NCI-H2196 treated with DMSO at 0.1 percent for 48 hours (cell line): Measurements from ENCODE around the gene KDM4C.
"Not testable (repeated sequence)": the region's sequence is repeated elsewhere in the genome, so short reads cannot be mapped to it uniquely, and the experiment has no call there.

Experiments used
- DNase-seq: peaks from one replicate; lab custom pipeline; 2025; ENCODE audit not compliant: unreplicated experiment; lab: John Stamatoyannopoulos, UW

Gene KDM4C

GRCh38 chr9:7154003-7154619, 396.3 kb downstream of the KDM4C start:
- DNase-seq: no peak

- DNase-seq: no peak
These were observed 396.9 kb downstream of the KDM4C start for GRCh38 chr9:7154650-7155049.

- DNase-seq: no peak
These were observed 403.7 kb downstream of the KDM4C start for GRCh38 chr9:7161469-7161868.

- DNase-seq: no peak
These were observed 406.2 kb downstream of the KDM4C start for GRCh38 chr9:7163932-7164331.

GRCh38 chr9:7164440-7165330, 406.9 kb downstream of the KDM4C start:
- no peak for DNase-seq

- peak; percentile 29 for DNase-seq
These were observed 407.7 kb downstream of the KDM4C start for GRCh38 chr9:7165331-7165975.

- no peak for DNase-seq
These were observed 408.3 kb downstream of the KDM4C start for GRCh38 chr9:7166074-7166473.

GRCh38 chr9:7169717-7170389, 412.1 kb downstream of the KDM4C start:
- DNase-seq: peak; percentile 62

GRCh38 chr9:7171396-7172153, 413.8 kb downstream of the KDM4C start:
- DNase-seq: no peak

- DNase-seq: no peak
These were observed 414.7 kb downstream of the KDM4C start for GRCh38 chr9:7172154-7173115.

GRCh38 chr9:7173139-7173538, 415.4 kb downstream of the KDM4C start:
- DNase-seq: no peak

GRCh38 chr9:7174301-7174700, 416.5 kb downstream of the KDM4C start:
- no peak for DNase-seq

GRCh38 chr9:7174884-7175283, 417.1 kb downstream of the KDM4C start:
- DNase-seq: no peak

GRCh38 chr9:7176561-7176960, 418.8 kb downstream of the KDM4C start:
- DNase-seq: no peak

GRCh38 chr9:7177383-7177782, 419.6 kb downstream of the KDM4C start:
- DNase-seq: no peak

GRCh38 chr9:7178729-7179128, 421.0 kb downstream of the KDM4C start:
- no peak for DNase-seq

GRCh38 chr9:7180247-7180646, 422.5 kb downstream of the KDM4C start:
- no peak for DNase-seq

GRCh38 chr9:7183139-7183538, 425.4 kb downstream of the KDM4C start:
- not testable (repeated sequence) for DNase-seq

- DNase-seq: no peak
These were observed 427.8 kb downstream of the KDM4C start for GRCh38 chr9:7185612-7186011.

- no peak for DNase-seq
These were observed 428.4 kb downstream of the KDM4C start for GRCh38 chr9:7186175-7186574.
